ENCODE data around the gene CCDC191.

Gene CCDC191

DNA sequence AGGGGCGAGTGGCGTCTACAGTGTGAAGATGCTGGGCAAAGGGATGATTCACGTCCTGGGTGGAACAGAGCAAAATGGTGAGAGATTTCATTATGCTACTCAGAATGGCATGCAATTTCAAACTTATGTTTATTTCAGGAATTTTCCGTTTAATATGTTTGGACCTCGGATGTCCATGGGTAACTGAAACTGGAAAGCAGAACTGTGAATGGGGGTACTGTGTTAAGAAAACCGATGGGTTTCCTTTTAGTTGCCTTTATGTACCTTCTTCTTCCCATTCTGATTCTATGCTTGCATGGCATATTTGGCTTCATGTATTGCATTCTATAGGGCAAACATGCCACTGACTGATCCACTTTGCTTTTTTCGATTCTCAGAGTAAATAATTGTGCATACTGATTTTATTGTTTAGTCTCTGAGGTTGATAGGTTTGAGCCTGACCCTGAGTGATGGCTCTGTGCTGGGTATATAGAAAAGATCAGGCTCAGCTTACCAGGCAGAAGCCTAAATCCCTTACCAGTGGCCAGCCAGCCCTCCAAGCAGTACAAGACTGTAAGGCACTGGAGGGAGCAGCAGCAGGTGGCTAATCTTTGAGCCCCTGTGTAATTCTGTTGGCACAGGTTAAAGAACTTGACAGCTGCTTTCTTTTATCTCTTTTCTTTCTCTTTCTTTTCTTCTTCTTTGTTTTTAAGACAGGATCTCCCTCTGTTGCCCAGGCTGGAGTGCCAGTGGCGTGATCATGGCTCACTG lies 4.8 kb upstream of the CCDC191 start:
- DNase-seq: no peak

DNA sequence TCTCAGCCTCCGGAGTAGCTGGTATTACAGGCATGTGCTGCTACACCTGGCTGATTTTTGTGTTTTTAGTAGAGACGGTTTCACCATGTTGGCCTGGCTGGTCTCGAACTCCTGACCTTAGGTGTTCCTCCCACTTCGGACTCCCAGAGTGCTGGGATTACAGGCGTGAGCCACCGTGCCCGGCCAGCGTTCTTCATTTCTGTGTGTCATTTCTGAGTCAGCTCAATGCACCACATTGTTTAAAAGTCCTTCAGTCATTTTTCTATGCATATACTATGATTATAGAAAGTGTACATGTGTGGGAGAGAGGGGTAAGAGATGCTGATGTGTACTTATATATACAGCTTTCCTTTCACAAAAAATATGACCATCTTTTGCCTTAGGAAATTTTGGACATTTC lies 2.3 kb upstream of the CCDC191 start:
- DNase-seq: no peak

- DNase-seq: peak in 1 of 56 donors; percentile 39
Observed at GRCh38 chr3:114057011-114057347, 653 bp upstream of the CCDC191 start.

DNA sequence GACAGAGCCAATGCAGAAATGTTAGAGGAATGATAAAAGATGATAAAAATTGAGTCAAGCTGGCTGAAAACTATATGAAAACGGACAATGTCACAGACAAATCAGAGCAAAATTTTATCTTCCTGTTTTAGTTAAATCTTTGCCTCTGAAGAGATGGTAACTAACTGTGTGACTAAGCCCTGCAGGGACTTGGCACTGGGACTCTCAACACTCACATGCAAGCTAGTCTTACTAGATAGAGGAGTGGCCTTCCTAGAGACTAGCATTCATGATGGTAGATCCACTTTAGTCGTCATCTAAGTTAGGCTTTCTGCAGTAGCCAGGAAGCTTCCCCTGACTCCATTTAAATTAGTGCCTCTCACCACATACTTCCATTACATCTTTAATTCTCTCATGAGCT lies 4.1 kb downstream of the CCDC191 start:
- no peak for DNase-seq

DNA sequence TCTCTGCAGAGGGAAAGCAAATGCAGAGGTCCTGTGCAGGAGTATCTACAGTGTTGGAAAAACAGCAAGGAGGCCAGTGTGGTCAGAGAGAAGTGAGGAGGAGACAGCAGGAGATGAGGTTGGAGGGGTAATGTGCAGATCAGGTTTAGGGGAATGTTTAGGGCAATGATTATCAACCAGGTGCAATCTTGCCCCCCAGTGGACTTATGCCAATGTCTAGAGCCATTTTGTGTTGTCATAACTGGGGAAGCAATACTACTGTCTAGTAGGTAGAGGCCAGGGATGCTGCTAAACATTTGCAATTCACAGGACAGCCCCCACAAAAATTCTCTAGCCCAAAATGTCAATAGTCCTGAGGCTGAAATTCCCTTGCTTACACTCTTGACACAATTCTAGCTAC lies 13.1 kb downstream of the CCDC191 start:
- DNase-seq: no peak

- no peak for DNase-seq
Observed at GRCh38 chr3:114035896-114036295, 20.4 kb downstream of the CCDC191 start.

DNA sequence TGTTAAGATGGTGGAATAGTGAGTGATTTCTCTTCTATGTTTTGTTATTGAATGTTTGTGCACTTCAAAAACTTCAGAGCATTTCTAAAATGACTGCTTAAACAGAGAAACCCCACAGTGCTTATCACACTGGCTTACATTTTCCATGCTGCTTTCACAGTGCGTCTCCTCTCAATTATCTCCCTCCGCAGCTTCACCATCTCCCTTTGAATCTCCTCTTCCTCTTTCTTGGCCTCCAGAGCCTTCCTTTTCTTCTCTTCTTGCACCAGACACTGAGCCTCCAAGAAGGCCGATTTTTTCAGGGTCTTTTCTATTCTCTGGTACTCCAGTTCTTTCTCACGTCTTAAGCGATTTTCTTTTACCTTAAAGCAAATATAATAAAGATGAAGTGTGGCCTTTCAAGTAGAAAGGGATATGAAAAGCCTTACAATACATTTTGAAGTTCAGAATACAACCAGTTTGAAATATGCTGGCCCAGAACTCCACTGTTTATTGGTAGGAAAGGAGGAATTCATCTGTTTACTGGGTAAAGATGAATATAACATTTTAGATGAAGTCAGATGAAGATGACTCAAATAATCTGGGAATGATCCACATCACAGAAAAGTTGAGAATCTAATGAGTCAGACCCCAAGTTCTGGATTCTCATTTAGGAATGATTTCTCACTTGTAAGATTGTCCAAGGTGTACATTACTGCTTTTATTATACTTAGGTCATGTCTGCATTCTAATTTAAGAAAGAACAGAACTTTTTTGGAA lies 21.4 kb downstream of the CCDC191 start:
- DNase-seq: no peak

GRCh38 chr3:114034211-114034610 lies 22.1 kb downstream of the CCDC191 start:
- DNase-seq: no peak

GRCh38 chr3:114033721-114034120 lies 22.6 kb downstream of the CCDC191 start:
- no peak for DNase-seq

DNA sequence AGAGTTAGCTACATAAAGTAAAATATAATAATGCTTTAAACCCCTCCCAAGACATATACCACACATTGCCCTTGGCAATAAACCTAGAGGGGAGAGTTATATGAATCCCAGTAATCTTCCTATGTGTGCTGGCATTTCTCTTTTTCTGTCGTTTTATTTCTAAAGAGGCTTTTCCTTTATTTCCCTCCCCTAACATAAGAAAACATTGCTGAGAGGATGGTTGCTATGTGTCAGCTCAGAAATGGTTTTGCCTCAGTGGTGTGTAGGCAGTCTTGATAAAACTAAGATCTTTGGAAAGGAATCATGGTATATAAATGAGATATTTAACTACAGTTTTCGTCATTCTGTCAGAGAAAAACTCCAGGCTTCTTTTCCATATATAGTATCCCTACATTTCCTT lies 30.0 kb downstream of the CCDC191 start:
- DNase-seq: no peak

GRCh38 chr3:114025451-114025850 lies 30.9 kb downstream of the CCDC191 start:
- no peak for DNase-seq

DNA sequence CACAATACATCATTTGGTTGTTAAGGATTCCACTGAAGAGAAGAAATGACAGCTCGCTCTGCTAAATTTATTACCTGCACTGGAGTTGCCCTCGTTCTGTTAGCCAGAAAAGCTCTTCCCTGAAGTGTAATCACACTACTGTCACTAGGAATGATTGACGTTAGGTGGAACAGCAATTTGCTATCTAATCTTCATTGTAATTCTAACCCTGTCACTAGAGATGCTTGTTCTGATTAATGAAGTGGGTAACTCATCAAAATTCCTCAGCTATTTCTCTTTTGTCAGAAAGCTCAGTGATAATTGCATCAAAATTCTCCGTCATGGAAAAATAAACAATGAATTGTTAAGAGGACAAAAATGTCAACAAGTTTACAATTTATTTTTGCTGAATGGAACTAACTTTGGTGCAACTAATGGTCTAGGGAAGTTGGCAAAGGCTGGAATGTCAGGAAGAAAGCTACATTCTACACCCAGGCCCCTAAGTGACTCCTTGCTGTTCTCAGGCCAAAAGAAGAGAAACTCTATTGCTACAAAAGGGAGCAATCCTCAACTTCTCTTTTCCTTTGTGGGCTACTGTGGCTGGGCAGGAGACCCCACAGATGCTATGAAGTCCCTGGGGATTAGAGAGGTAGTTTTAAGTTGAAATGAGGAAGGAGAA lies 34.1 kb downstream of the CCDC191 start:
- peak in 8 of 56 donors; percentile 4 to 40 (median 8) for DNase-seq

GRCh38 chr3:114020907-114021306 lies 35.4 kb downstream of the CCDC191 start:
- DNase-seq: no peak

- no peak for DNase-seq
Observed at GRCh38 chr3:114019486-114019885, 36.8 kb downstream of the CCDC191 start.

GRCh38 chr3:114014211-114014610 lies 42.1 kb downstream of the CCDC191 start:
- no peak for DNase-seq

DNA sequence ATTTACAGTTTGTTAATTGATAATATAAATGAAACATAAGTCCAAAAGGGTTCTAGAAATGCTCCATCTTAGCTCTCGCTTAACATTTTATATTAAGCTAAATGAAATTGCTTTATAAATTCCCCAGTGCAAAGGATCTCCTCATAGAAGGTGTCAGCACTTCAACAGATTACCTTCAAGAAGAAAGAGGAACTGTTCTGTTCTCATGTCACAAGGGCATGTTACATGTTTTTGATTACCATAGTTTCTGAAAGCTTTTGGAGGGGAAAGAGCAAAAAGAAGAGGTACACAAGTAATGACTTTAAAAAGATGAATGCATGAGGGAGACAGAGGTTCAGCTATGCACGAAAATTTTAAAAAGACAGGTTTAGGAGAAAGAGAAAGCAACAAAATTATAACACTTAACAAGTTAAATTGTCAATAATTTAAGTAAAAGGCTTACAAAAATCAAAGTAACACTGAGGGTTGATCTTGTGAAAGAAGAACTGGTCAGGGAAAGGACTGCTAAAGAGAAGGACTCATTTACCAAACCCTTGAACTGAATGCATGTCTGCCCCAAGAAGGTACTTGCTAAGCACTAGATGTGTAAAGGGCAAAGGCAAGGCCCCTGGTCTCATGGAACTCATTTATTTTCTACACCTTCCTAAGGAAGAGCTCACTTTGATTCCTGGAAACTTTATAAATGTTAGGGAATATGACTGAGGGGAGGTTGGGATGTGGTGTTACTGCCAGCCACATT lies 45.1 kb downstream of the CCDC191 start:
- DNase-seq: no peak

DNA sequence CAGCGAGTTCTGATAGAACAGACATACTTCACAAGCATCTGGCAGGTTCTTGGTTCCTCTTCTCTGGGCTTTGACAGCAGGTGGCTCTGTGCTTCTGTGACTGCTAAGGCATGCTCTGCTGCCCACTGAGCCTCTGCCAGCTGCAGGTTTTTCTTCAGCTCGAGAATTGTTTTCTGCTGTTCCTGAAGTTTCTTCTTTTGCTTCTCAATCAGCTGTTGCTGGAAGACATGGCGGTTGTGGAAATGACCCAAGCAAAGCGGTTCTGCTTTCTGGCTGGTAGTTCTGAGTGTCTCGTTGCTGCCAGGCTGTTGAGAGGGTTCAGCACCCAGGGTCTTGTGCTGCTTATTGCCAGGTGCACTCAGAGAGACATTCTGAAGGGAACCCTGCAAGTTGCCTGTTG lies 50.8 kb downstream of the CCDC191 start:
- DNase-seq: peak in 2 of 56 donors; percentile 5 to 7

DNA sequence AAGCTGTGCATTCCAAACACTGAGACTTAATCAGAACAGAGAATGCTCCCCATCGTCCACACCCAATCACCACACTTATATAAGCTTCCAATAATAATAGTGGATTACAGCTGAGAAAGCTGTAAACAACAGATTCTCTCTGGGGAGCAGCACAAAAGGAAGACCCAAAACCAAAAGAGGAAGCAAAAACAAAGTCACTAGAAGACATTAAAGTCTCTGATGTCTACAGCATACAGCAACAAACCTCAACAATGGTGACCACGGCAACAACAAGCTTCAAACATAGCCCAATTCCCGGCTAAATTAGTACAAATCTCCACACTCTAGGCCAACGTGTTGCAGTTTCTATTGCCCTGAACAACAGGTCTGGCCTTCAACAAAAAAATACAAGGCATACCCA lies 70.8 kb downstream of the CCDC191 start:
- DNase-seq: no peak

- no peak for DNase-seq
Observed at GRCh38 chr3:113983544-113983943, 72.8 kb downstream of the CCDC191 start.

DNA sequence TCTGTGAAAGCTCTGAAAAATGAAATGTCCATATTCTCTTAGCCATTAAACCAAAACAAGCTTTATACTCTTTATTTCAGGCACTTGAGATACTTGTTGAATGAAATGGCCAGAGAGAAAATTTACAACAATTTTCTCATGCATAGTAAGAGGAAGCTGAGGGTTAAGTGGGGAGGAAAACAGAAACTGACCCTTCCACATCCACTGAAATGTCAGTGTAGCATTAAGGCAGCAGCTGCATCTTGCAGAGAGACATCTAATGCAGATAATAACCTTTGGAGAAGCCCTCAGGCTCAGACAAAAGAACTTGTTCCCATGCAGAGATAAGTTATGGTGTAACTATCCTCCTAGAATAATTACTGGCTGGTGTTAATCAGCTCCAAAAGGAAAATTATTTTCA lies 74.5 kb downstream of the CCDC191 start:
- no peak for DNase-seq

DNA sequence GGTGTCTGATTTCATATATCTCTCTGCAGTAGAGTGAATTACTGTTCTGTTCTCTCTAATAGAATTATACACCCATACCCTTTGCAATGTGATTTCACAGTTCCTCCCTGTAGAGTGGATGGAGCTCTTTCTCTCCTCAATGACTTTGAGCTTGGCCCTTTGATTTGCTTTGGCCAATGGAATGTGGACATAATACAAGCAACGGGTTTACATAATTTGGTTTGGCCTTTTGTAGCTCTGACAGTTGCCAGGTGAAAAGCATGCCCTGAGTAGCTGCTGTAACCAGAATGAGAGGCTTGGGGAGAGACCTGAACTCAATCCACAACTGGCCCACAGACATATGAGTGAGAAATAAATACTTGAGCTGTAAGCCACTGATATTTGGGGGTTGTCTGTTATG lies 76.4 kb downstream of the CCDC191 start:
- DNase-seq: no peak

DNA sequence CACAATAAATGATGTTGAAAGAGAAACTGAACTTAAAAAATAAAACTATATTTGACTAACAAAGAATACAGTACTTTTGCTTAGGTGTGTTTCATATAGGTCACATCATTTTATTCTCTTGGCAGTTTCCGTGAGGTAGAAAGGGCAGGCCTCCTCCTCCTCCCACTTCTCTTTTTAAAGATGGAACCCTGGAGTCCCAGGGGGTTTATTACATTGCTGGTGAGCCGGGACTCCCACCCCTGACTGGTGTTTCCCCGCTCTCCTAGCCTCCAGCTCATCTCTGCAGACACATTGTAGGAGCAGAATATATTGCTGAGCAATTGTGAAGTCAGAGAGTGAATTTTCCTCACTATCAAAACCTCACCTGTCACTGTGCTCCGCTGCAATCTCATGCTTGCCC lies 78.5 kb downstream of the CCDC191 start:
- DNase-seq: no peak

Measured in nucleus accumbens (tissue), 56 donors.